H1 (cell line): ENCODE results near the gene PPP1R14C. TPM values are rescaled to one million over a fixed set of nuclear protein-coding genes. Genes with fewer than 3 reads are reported as not detected.

Experiments
- CTCF ChIA-PET: fragments of 300-600 bp; sonication (Branson Sonifier 250); formaldehyde crosslinking; loops from one replicate; lab custom pipeline; 2021; ENCODE audit not compliant: partially characterized antibody; lab: Charles Lee
- POLR2A ChIA-PET: fragments of 300-600 bp; sonication (Branson Sonifier 250); formaldehyde crosslinking; loops from one replicate; lab custom pipeline; 2021; ENCODE audit warnings: inconsistent platforms; ENCODE audit not compliant: partially characterized antibody; lab: Charles Lee
- DNase-seq, 2 experiments: peaks; one replicate each; pipeline versions ENCODE4 v3.0.0 to v3.0.0-alpha.2; 2010 to 2022; ENCODE audit warnings: low spot score in 2 of 2, low read depth in 1 of 2, mixed read lengths in 1 of 2
- FAIRE-seq: peaks from 2 replicates; lab custom pipeline; 2011; peaks lifted over from hg19 to GRCh38; lab: Jason Lieb, UNC
- H2AFZ ChIP-seq: 2 replicates; pipeline ENCODE4 v1.8.1; 2012; ENCODE audit warnings: low read length, inconsistent platforms
- H2AK5ac ChIP-seq: 2 replicates; pipeline ENCODE4 v1.6.1; 2013; ENCODE audit warnings: low read depth, low read length
- H2BK120ac ChIP-seq: replicated peaks from 2 replicates; pipeline ENCODE3; 2013; ENCODE audit warnings: low read depth, low read length, inconsistent platforms
- H2BK12ac ChIP-seq: 2 replicates; pipeline ENCODE4 v1.6.1; 2013; ENCODE audit warnings: low read depth, low read length
- H2BK15ac ChIP-seq: 2 replicates; pipeline ENCODE4 v1.6.1; 2013; ENCODE audit warnings: low read length
- H2BK20ac ChIP-seq: 2 replicates; pipeline ENCODE4 v1.6.1; 2013; ENCODE audit warnings: low read length
- H2BK5ac ChIP-seq: 2 replicates; pipeline ENCODE4 v1.6.1; 2013; ENCODE audit warnings: low read depth, low read length
- H3K14ac ChIP-seq: 2 replicates; pipeline ENCODE4 v1.6.1; 2013; ENCODE audit warnings: inconsistent platforms; ENCODE audit not compliant: insufficient read length
- H3K18ac ChIP-seq: 2 replicates; pipeline ENCODE4 v1.6.1; 2013; ENCODE audit warnings: low read length; ENCODE audit errors: extremely low read depth
- H3K23ac ChIP-seq: 2 replicates; pipeline ENCODE4 v1.6.1; 2013; ENCODE audit warnings: inconsistent platforms; ENCODE audit not compliant: insufficient read length
- H3K23me2 ChIP-seq: 2 replicates; pipeline ENCODE4 v1.6.1; 2013; ENCODE audit warnings: low read depth, low read length
- H3K27ac ChIP-seq: 2 replicates; pipeline ENCODE4 v1.6.1; 2011; ENCODE audit warnings: low read depth, low read length, inconsistent platforms
- H3K27me3 ChIP-seq, 4 experiments: replicated peaks in 1 of 4; 1 replicate in 1 of 4; 2 replicates in 3 of 4; pipeline versions ENCODE4 v1.6.1 to v1.8.1; 2011 to 2013; ENCODE audit warnings: low read length in 3 of 4, mild to moderate bottlenecking in 3 of 4, inconsistent platforms in 2 of 4, mixed read lengths in 2 of 4, moderate library complexity in 1 of 4; ENCODE audit not compliant: control insufficient read depth in 3 of 4, insufficient read depth in 3 of 4; ENCODE audit errors: extremely low read depth in 1 of 4
- H3K36me3 ChIP-seq, 4 experiments: 2 replicates each; pipeline versions ENCODE4 v1.6.1 to v1.8.1; 2011 to 2013; ENCODE audit warnings: mild to moderate bottlenecking in 4 of 4, low read length in 3 of 4, moderate library complexity in 2 of 4, control low read depth in 1 of 4, inconsistent platforms in 1 of 4; ENCODE audit not compliant: insufficient read depth in 4 of 4, control insufficient read depth in 2 of 4
- H3K4ac ChIP-seq: replicated peaks from 2 replicates; pipeline ENCODE3; 2013; ENCODE audit warnings: low read length, low read depth, mixed read lengths, inconsistent platforms; ENCODE audit not compliant: insufficient read length
- H3K4me1 ChIP-seq, 4 experiments: replicated peaks in 1 of 4; 1 replicate in 1 of 4; 2 replicates in 3 of 4; pipeline versions ENCODE4 v1.6.1 to v1.8.1; 2011 to 2013; ENCODE audit warnings: low read length in 3 of 4, inconsistent platforms in 2 of 4, mixed read lengths in 1 of 4; ENCODE audit not compliant: insufficient read depth in 4 of 4, control insufficient read depth in 3 of 4
- H3K4me2 ChIP-seq, 2 experiments: 2 replicates each; pipeline versions ENCODE4 v1.6.1 to v1.8.1; 2011 to 2013; ENCODE audit warnings: low read depth in 2 of 2, low read length in 2 of 2, control low read depth in 1 of 2, inconsistent platforms in 1 of 2, mild to moderate bottlenecking in 1 of 2; ENCODE audit not compliant: insufficient read depth in 1 of 2
- H3K4me3 ChIP-seq, 4 experiments: fragments of 200-600, 300-600 bp in 1 of 4; sonication (generic), shearing (Covaris generic), sonication (Bioruptor Twin) in 1 of 4; 2 replicates each; pipeline versions ENCODE4 v1.5.1 to v1.8.1; 2011 to 2016; ENCODE audit warnings: low read length in 4 of 4, low read depth in 3 of 4, control low read depth in 2 of 4, inconsistent platforms in 2 of 4, mild to moderate bottlenecking in 2 of 4, mixed read lengths in 1 of 4, moderate library complexity in 1 of 4; ENCODE audit not compliant: insufficient read depth in 2 of 4; ENCODE audit errors: extremely low read depth in 1 of 4
- H3K56ac ChIP-seq: replicated peaks from 2 replicates; pipeline ENCODE3; 2013; ENCODE audit warnings: low read depth, mild to moderate bottlenecking, mixed read lengths, low read length, inconsistent platforms; ENCODE audit not compliant: insufficient read length
- H3K79me1 ChIP-seq: 2 replicates; pipeline ENCODE4 v1.6.1; 2013; ENCODE audit warnings: low read depth, low read length, control low read depth
- H3K79me2 ChIP-seq, 2 experiments: 2 replicates each; pipeline versions ENCODE4 v1.6.1 to v1.8.1; 2012 to 2013; ENCODE audit warnings: low read length in 2 of 2, mild to moderate bottlenecking in 2 of 2, inconsistent platforms in 1 of 2; ENCODE audit not compliant: insufficient read depth in 2 of 2, control insufficient read depth in 1 of 2
- H3K9ac ChIP-seq, 4 experiments: replicated peaks in 1 of 4; 1 replicate in 1 of 4; 2 replicates in 3 of 4; pipeline versions ENCODE4 v1.6.1 to v1.8.1; 2011 to 2013; ENCODE audit warnings: low read depth in 3 of 4, low read length in 3 of 4, control low read depth in 2 of 4, mild to moderate bottlenecking in 2 of 4, moderate library complexity in 2 of 4, inconsistent platforms in 1 of 4; ENCODE audit errors: extremely low read depth in 1 of 4
- H3K9me3 ChIP-seq, 2 experiments: 2 replicates each; pipeline versions ENCODE4 v1.6.1 to v1.8.1; 2012 to 2013; ENCODE audit warnings: mild to moderate bottlenecking in 2 of 2, moderate library complexity in 2 of 2, control low read depth in 1 of 2, inconsistent platforms in 1 of 2, low read depth in 1 of 2, low read length in 1 of 2, mixed read lengths in 1 of 2; ENCODE audit not compliant: insufficient read depth in 2 of 2
- H4K20me1 ChIP-seq, 2 experiments: replicated peaks in 1 of 2; 2 replicates each; pipeline versions ENCODE3 to v1.8.1; 2011 to 2013; ENCODE audit warnings: inconsistent platforms in 2 of 2, low read length in 2 of 2, mild to moderate bottlenecking in 1 of 2; ENCODE audit not compliant: insufficient read depth in 2 of 2, control insufficient read depth in 1 of 2
- H4K5ac ChIP-seq: 2 replicates; pipeline ENCODE4 v1.6.1; 2013; ENCODE audit warnings: low read length, low read depth, mixed read lengths, inconsistent platforms; ENCODE audit not compliant: insufficient read length
- H4K8ac ChIP-seq: 2 replicates; pipeline ENCODE4 v1.8.0; 2013; ENCODE audit warnings: mild to moderate bottlenecking, moderate library complexity, low read length, inconsistent platforms; ENCODE audit not compliant: insufficient read depth; ENCODE audit errors: extremely low read depth
- H4K91ac ChIP-seq: replicated peaks from 2 replicates; pipeline ENCODE3; 2013; ENCODE audit warnings: low read length, mixed read lengths, inconsistent platforms; ENCODE audit not compliant: insufficient read length
- ASH2L ChIP-seq: fragments of 200-600, 300-600 bp; sonication (generic); IDR thresholded peaks from one replicate; pipeline ENCODE4 v1.7.1; 2017; ENCODE audit warnings: low read length
- POLR2A ChIP-seq, 2 experiments: IDR thresholded peaks; 1 replicate in 1 of 2; 2 replicates in 1 of 2; pipeline ENCODE4 v1.6.1; 2011; ENCODE audit warnings: low read depth in 2 of 2, low read length in 2 of 2, mild to moderate bottlenecking in 2 of 2; ENCODE audit errors: control extremely low read depth in 1 of 2
- WGBS, 2 experiments: shearing (Covaris generic) in 1 of 2; methylation state at CpG; one replicate each; pipeline versions ENCODE4 v1.1.6 to v1.1.7; 2013 to 2015; ENCODE audit warnings: low lambda C conversion rate in 2 of 2, mixed read lengths in 2 of 2, inconsistent platforms in 1 of 2, low coverage in 1 of 2, missing lambda C conversion rate in 1 of 2; ENCODE audit not compliant: insufficient replicate concordance in 2 of 2, insufficient coverage in 1 of 2, insufficient read length in 1 of 2; ENCODE audit errors: extremely low coverage in 1 of 2, missing lambda C conversion rate in 1 of 2; 5-methylcytosine and 5-hydroxymethylcytosine counted together
- polyA plus RNA-seq, 7 experiments: library from polyadenylated mRNA; depleted of rRNA in 3 of 7; stranded (reverse) in 5 of 7; unstranded in 2 of 7; fragments of >200 nt in 5 of 7; fragments of 200-250 nt in 2 of 7; gene quantifications; 1 replicate in 5 of 7; 2 replicates in 1 of 7; 4 replicates in 1 of 7; pipeline versions ENCODE4 v1.2.1 to v1.2.3, GENCODE V29; 2011 to 2013; ENCODE audit warnings: missing spikeins in 2 of 7, mixed read lengths in 2 of 7
- total RNA-seq: library from RNA; stranded (reverse); fragmentation: NEBNext Ultra II Directional; extraction: Animal tissue kit (Norgen Biotek cat#: 25700); gene quantifications from 2 replicates; pipeline ENCODE4 v1.2.1, GENCODE V29; 2021

Gene PPP1R14C
- total and polyA plus RNA-seq, 2 of the 8 experiments (the other 6 are each of a cell fraction or from before 2014, with no cell fraction given), result 0.30 to 0.61 TPM

DNA sequence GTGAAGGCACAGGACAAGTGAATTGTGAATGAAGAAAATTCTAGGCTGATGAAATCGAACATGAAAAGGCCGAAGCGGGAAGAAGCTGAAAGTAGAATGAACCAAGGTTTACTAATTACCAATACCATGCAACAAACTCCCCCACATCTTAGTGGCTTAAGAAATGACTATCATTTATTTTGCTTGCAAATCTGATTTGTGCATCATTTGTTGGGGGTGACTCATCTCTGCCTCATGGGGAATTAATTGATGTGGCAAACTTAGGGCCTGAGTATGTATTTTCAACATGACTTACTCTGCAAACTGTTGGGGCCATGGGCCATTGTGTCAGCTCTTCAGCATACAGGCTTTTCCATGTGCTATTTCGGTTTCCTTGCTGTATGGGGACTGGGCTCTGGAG is 26.8 kb downstream of the PPP1R14C start:
- Histone ChIP-seq H3K4me2 (no peak overlapping the region), H2AK5ac (no peak overlapping the region)

More for the DNA sequence above, 26.8 kb downstream of the PPP1R14C start:
- H4K5ac ChIP-seq, result no peak overlapping the region
- no peak overlapping the region for H3K23ac ChIP-seq
- no peaks in the 10 kb centered on the region for H3K36me3 ChIP-seq
- ChIA-PET POLR2A (no interaction called here), CTCF (no interaction called here)
- H4K8ac ChIP-seq, result no peak overlapping the region
- WGBS, 2 experiments, result 85% methylated on average over 4 of the region's 4 CpGs; no CpG with 5 or more reads in 1 of the 2 experiments
- no peaks in the 10 kb centered on the region for H3K27me3 ChIP-seq
- no peak overlapping the region for H2BK5ac ChIP-seq
- no peaks in the 10 kb centered on the region for H3K79me1 ChIP-seq
- H3K79me2 ChIP-seq, result no peaks in the 10 kb centered on the region
- no peak overlapping the region for H4K91ac ChIP-seq
- H3K9ac ChIP-seq, result no peak overlapping the region
- TF ChIP-seq POLR2A (IDR thresholded peaks at IDR 0.05; ENCODE audit: control extremely low read depth in 1 of 2, low read depth in 2 of 2, low read length in 2 of 2) (no peak), ASH2L (no peak)
- no peak overlapping the region for H3K18ac ChIP-seq
- no peak overlapping the region for H3K4me3 ChIP-seq
- no peak overlapping the region for H2BK12ac ChIP-seq
- H3K4me1 ChIP-seq, result no peaks in the 10 kb centered on the region
- H2BK15ac ChIP-seq, result no peak overlapping the region
- no peak overlapping the region for H3K14ac ChIP-seq
- DNase-seq (no peak), FAIRE-seq (no peak)
- H3K27ac ChIP-seq, result no peak overlapping the region
- no peak overlapping the region for H2AFZ ChIP-seq
- no peaks in the 10 kb centered on the region; the same call in 1 of the 2 replicates for H3K23me2 ChIP-seq
- no peaks in the 10 kb centered on the region for H4K20me1 ChIP-seq
- H2BK120ac ChIP-seq, result no peak overlapping the region
- no peak overlapping the region for H3K56ac ChIP-seq
- H3K4ac ChIP-seq, result no peak overlapping the region
- no peaks in the 10 kb centered on the region for H3K9me3 ChIP-seq
- no peak overlapping the region for H2BK20ac ChIP-seq
